ENCODE results near the gene TAF4.
"Not testable (repeated sequence)": the region's sequence is repeated elsewhere in the genome, so short reads cannot be mapped to it uniquely, and the experiment has no call there.

The TAF4 gene

GRCh38 chr20:62065674-62066338 is at the start of gene TAF4:
TAF4 (minus strand) TSS chr20:62065881; CDS start chr20:62065810, 71 bp downstream.
- DNase-seq: no peak

- no peak for DNase-seq
Observed at GRCh38 chr20:62114894-62115293, 49.2 kb upstream of the TAF4 start.

GRCh38 chr20:62112368-62112767 is 46.7 kb upstream of the TAF4 start:
- DNase-seq: no peak

GRCh38 chr20:62111148-62111547 is 45.5 kb upstream of the TAF4 start:
- DNase-seq: no peak

GRCh38 chr20:62105592-62105991 is 39.9 kb upstream of the TAF4 start:
- no peak for DNase-seq

- no peak for DNase-seq
Observed at GRCh38 chr20:62104791-62105345, 39.2 kb upstream of the TAF4 start.

- DNase-seq: no peak
Observed at GRCh38 chr20:62104234-62104789, 38.6 kb upstream of the TAF4 start.

- DNase-seq: no peak
Observed at GRCh38 chr20:62103508-62104233, 38.0 kb upstream of the TAF4 start.

GRCh38 chr20:62101078-62101477 is 35.4 kb upstream of the TAF4 start:
- no peak for DNase-seq

GRCh38 chr20:62097881-62098407 is 32.3 kb upstream of the TAF4 start:
- DNase-seq: no peak

- no peak for DNase-seq
Observed at GRCh38 chr20:62096421-62097380, 31.0 kb upstream of the TAF4 start.

GRCh38 chr20:62089393-62089792 is 23.7 kb upstream of the TAF4 start:
- no peak for DNase-seq

GRCh38 chr20:62088258-62089127 is 22.8 kb upstream of the TAF4 start:
- DNase-seq: no peak

GRCh38 chr20:62087632-62088031 is 22.0 kb upstream of the TAF4 start:
- DNase-seq: no peak

- no peak for DNase-seq
Observed at GRCh38 chr20:62087227-62087626, 21.5 kb upstream of the TAF4 start.

GRCh38 chr20:62085206-62085605 is 19.5 kb upstream of the TAF4 start:
- DNase-seq: no peak

GRCh38 chr20:62084224-62084623 is 18.5 kb upstream of the TAF4 start:
- DNase-seq: not testable (repeated sequence)

GRCh38 chr20:62083312-62083711 is 17.6 kb upstream of the TAF4 start:
- DNase-seq: no peak

- DNase-seq: no peak
Observed at GRCh38 chr20:62080249-62080990, 14.7 kb upstream of the TAF4 start.

GRCh38 chr20:62079166-62079565 is 13.5 kb upstream of the TAF4 start:
- DNase-seq: no peak

- no peak for DNase-seq
Observed at GRCh38 chr20:62073323-62073722, 7.6 kb upstream of the TAF4 start.
